Endothelial cell of umbilical vein (primary cell): ENCODE results near the gene BEX2. TPM values are rescaled to one million over a fixed set of nuclear protein-coding genes. Genes with fewer than 3 reads are reported as not detected.
"Not testable (repeated sequence)": the region's sequence is repeated elsewhere in the genome, so short reads cannot be mapped to it uniquely, and the experiment has no call there.

Experiments used
- BruUV-seq: library from RNA; stranded (reverse); fragments of 400-500 nt; replicated peaks from 2 replicates; lab custom pipeline; 2021; lab: Mats Ljungman, UMichigan
- CTCF ChIA-PET: fragments of 300-600, 350-600 bp; sonication (Branson Sonifier 250); formaldehyde crosslinking; loops from one replicate; lab custom pipeline; 2021; ENCODE audit warnings: antibody characterized with exemption, inconsistent platforms; lab: Charles Lee
- POLR2A ChIA-PET: fragments of 300-600, 350-600 bp; sonication (Branson Sonifier 250); formaldehyde crosslinking; loops from one replicate; lab custom pipeline; 2021; ENCODE audit warnings: antibody characterized with exemption, inconsistent platforms; lab: Charles Lee
- DNase-seq: peaks from one replicate; pipeline ENCODE4 v3.0.0-alpha.2; 2011; ENCODE audit warnings: low read depth, low spot score
- FAIRE-seq: peaks from 2 replicates; lab custom pipeline; 2011; peaks lifted over from hg19 to GRCh38; lab: Jason Lieb, UNC
- H2AFZ ChIP-seq: 2 replicates; pipeline ENCODE4 v1.6.0; 2012; ENCODE audit warnings: low read depth, low read length, control low read depth, inconsistent platforms
- H3K27ac ChIP-seq: 2 replicates; pipeline ENCODE4 v1.5.1; 2011; ENCODE audit warnings: low read depth, mild to moderate bottlenecking, control low read depth, low read length, moderate library complexity; ENCODE audit not compliant: insufficient read depth
- H3K27me3 ChIP-seq, 2 experiments: 2 replicates each; pipeline versions ENCODE4 v1.6.0 to v1.6.1; 2011; ENCODE audit warnings: low read length in 2 of 2, mixed read lengths in 1 of 2; ENCODE audit not compliant: control insufficient read depth in 2 of 2, insufficient read depth in 2 of 2
- H3K36me3 ChIP-seq, 2 experiments: 2 replicates in 1 of 2; 3 replicates in 1 of 2; pipeline ENCODE4 v1.5.1; 2011; ENCODE audit warnings: low read length in 2 of 2, mild to moderate bottlenecking in 1 of 2, moderate library complexity in 1 of 2; ENCODE audit not compliant: control insufficient read depth in 2 of 2, insufficient read depth in 2 of 2; ENCODE audit errors: extremely low read depth in 1 of 2
- H3K4me1 ChIP-seq: 3 replicates; pipeline ENCODE4 v1.5.1; 2011; ENCODE audit warnings: mild to moderate bottlenecking, low read length; ENCODE audit not compliant: control insufficient read depth, insufficient read depth; ENCODE audit errors: extremely low read depth
- H3K4me2 ChIP-seq: 2 replicates; pipeline ENCODE4 v1.6.1; 2011; ENCODE audit warnings: low read length, control low read depth, mixed read lengths; ENCODE audit not compliant: insufficient read depth
- H3K4me3 ChIP-seq, 3 experiments: fragments of 200-600 bp in 1 of 3; sonication (generic), shearing (Covaris generic) in 1 of 3; replicated peaks in 1 of 3; 2 replicates each; pipeline ENCODE4 v1.5.1; 2011 to 2016; ENCODE audit warnings: control low read depth in 3 of 3, low read length in 3 of 3, mild to moderate bottlenecking in 2 of 3, inconsistent platforms in 1 of 3, low read depth in 1 of 3, moderate library complexity in 1 of 3; ENCODE audit not compliant: insufficient read depth in 1 of 3
- H3K79me2 ChIP-seq: 2 replicates; pipeline ENCODE4 v1.6.0; 2012; ENCODE audit warnings: low read length, inconsistent platforms; ENCODE audit not compliant: control insufficient read depth, insufficient read depth
- H3K9ac ChIP-seq: replicated peaks from 2 replicates; pipeline ENCODE3; 2011; ENCODE audit warnings: low read length, control low read depth; ENCODE audit not compliant: insufficient read depth; ENCODE audit errors: extremely low read depth
- H3K9me1 ChIP-seq: replicated peaks from 3 replicates; pipeline ENCODE4 v1.6.0; 2011; ENCODE audit warnings: mild to moderate bottlenecking, low read length; ENCODE audit not compliant: control insufficient read depth, insufficient read depth; ENCODE audit errors: extremely low read depth
- H3K9me3 ChIP-seq: replicated peaks from 2 replicates; pipeline ENCODE4 v1.5.1; 2012; ENCODE audit warnings: low read length, inconsistent platforms; ENCODE audit not compliant: control insufficient read depth, insufficient read depth
- H4K20me1 ChIP-seq: replicated peaks from 2 replicates; pipeline ENCODE3; 2011; ENCODE audit warnings: mild to moderate bottlenecking, low read length; ENCODE audit not compliant: control insufficient read depth, insufficient read depth; ENCODE audit errors: extremely low read depth
- EZH2 ChIP-seq: IDR thresholded peaks from 2 replicates; pipeline ENCODE4 v1.6.1; 2012; ENCODE audit warnings: borderline replicate concordance, low read depth, mild to moderate bottlenecking, moderate library complexity, low read length, inconsistent platforms; ENCODE audit not compliant: severe bottlenecking
- FOS ChIP-seq: IDR thresholded peaks from 2 replicates; pipeline ENCODE4 v1.6.1; 2011; ENCODE audit warnings: mild to moderate bottlenecking, low read length, moderate library complexity, borderline replicate concordance; ENCODE audit not compliant: insufficient read depth
- GATA2 ChIP-seq: IDR thresholded peaks from 2 replicates; pipeline ENCODE4 v1.7.0; 2011; ENCODE audit warnings: low read depth, mild to moderate bottlenecking, moderate library complexity, mixed read lengths, low read length; ENCODE audit not compliant: insufficient read length, insufficient read depth
- MYC ChIP-seq: IDR thresholded peaks from one replicate; pipeline ENCODE4 v1.6.1; 2011; ENCODE audit warnings: mild to moderate bottlenecking, low read depth, low read length
- POLR2A ChIP-seq: IDR thresholded peaks from 2 replicates; pipeline ENCODE4 v1.6.1; 2012; ENCODE audit warnings: low read depth, mild to moderate bottlenecking, control low read depth, low read length
- POLR2AphosphoS5 ChIP-seq: IDR thresholded peaks from 2 replicates; pipeline ENCODE4 v1.6.1; 2012; ENCODE audit warnings: low read depth, mild to moderate bottlenecking, control low read depth, low read length, moderate library complexity; ENCODE audit not compliant: insufficient read depth
- dilution Hi-C: fragments of 300-500 bp; cut with MboI; formaldehyde crosslinking; loops from one replicate; pipeline ENCODE4 v1.15.0; 2019; ENCODE audit warnings: low sequenced_read_pairs; ENCODE audit not compliant: extremely low pct_ligation_motif_present
- intact Hi-C: fragments of 100-400 bp; cut with micrococcal nuclease; formaldehyde crosslinking; loops from one replicate; pipeline ENCODE4 v1.10.0; 2022
- polyA plus RNA-seq, 4 experiments: library from polyadenylated mRNA; depleted of rRNA in 3 of 4; stranded (reverse) in 3 of 4; unstranded in 1 of 4; fragments of >200 nt; gene quantifications; 2 replicates each; pipeline versions ENCODE4 v1.2.1 to v1.2.3, GENCODE V29; 2011 to 2012; ENCODE audit warnings: missing spikeins in 1 of 4
- total RNA-seq: library from RNA; stranded (reverse); gene quantifications from 2 replicates; pipeline ENCODE4 v1.2.3, GENCODE V29; 2021
- TF ChIP-seq, protein P1 (sequence below): IDR thresholded peaks from 2 replicates; pipeline ENCODE4 v1.6.1; 2011; ENCODE audit not compliant: insufficient read depth, insufficient read length
- TF ChIP-seq, protein P2 (sequence below), 2 donors: IDR thresholded peaks; 1 replicate in 1 of 2; 2 replicates in 1 of 2; pipeline ENCODE4 v1.5.1; 2011; ENCODE audit warnings: low read length in 2 of 2, mild to moderate bottlenecking in 2 of 2, moderate library complexity in 2 of 2, control low read depth in 1 of 2, inconsistent platforms in 1 of 2, low read depth in 1 of 2; ENCODE audit not compliant: insufficient read depth in 1 of 2; ENCODE audit errors: extremely low read depth in 1 of 2

Gene BEX2
- total and polyA plus RNA-seq, 2 donors (not counting 3 experiments of a cell fraction or from before 2014, with no cell fraction given): 1.4 TPM

GRCh38 chrX:103309860-103310554 lies 783 bp downstream of the BEX2 start:
- dilution Hi-C loops: no loop called here

DNA sequence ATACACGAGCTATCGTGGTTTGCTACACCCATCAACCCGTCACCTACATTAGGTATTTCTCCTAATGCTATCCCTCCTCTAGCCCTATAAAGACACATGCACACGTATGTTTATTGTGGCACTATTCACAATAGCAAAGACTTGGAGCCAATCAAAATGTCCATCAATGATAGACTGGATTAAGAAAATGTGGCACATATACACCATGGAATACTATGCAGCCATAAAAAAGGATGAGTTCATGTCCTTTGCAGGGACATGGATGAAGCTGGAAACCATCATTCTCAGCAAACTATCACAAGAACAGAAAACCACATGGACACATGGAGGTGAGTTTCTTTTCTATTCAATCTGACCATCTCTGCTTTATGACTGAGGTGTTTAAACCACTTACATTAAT lies 5.1 kb downstream of the BEX2 start:
- H3K4me3 ChIP-seq, H3K9me3 ChIP-seq, CTCF ChIA-PET, H3K36me3 ChIP-seq, H3K79me2 ChIP-seq, BruUV-seq, POLR2A ChIA-PET, H3K27ac ChIP-seq, H3K9ac ChIP-seq, H4K20me1 ChIP-seq, H3K4me1 ChIP-seq, H3K4me2 ChIP-seq, H2AFZ ChIP-seq, intact Hi-C loops, DNase-seq, FAIRE-seq, dilution Hi-C loops, H3K27me3 ChIP-seq, H3K9me1 ChIP-seq: not testable (repeated sequence)

More at GRCh38 chrX:103309860-103310554, 783 bp downstream of the BEX2 start:
- Histone ChIP-seq H3K36me3 (no peaks in the 10 kb centered on the region), H3K4me1 (no peaks in the 10 kb centered on the region), H3K9me3 (no peaks in the 10 kb centered on the region), H3K4me3 (peak overlapping the region in 1 of 3 experiments; percentile 48), H3K27ac (no peak overlapping the region), H3K9ac (no peak overlapping the region), H2AFZ (peak overlapping the region; percentile 60), H3K9me1 (no peaks in the 10 kb centered on the region), H3K27me3 (peaks cover 5 to 9% of the 10 kb centered on the region in 2 experiments), H3K79me2 (no peaks in the 10 kb centered on the region), H4K20me1 (no peaks in the 10 kb centered on the region), H3K4me2 (peak overlapping the region; percentile 66)
- BruUV-seq: no TSS peak
- FAIRE-seq (no peak), DNase-seq (no peak)
- ChIA-PET CTCF (no interaction called here), POLR2A (no interaction called here)
- intact Hi-C loops: no loop called here
- TF ChIP-seq FOS (no peak), GATA2 (no peak), POLR2AphosphoS5 (no peak), EZH2 (no peak), POLR2A (no peak), MYC (no peak)
- TF ChIP-seq, protein P1, sequence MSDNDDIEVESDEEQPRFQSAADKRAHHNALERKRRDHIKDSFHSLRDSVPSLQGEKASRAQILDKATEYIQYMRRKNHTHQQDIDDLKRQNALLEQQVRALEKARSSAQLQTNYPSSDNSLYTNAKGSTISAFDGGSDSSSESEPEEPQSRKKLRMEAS: no peak
- TF ChIP-seq, protein P2, sequence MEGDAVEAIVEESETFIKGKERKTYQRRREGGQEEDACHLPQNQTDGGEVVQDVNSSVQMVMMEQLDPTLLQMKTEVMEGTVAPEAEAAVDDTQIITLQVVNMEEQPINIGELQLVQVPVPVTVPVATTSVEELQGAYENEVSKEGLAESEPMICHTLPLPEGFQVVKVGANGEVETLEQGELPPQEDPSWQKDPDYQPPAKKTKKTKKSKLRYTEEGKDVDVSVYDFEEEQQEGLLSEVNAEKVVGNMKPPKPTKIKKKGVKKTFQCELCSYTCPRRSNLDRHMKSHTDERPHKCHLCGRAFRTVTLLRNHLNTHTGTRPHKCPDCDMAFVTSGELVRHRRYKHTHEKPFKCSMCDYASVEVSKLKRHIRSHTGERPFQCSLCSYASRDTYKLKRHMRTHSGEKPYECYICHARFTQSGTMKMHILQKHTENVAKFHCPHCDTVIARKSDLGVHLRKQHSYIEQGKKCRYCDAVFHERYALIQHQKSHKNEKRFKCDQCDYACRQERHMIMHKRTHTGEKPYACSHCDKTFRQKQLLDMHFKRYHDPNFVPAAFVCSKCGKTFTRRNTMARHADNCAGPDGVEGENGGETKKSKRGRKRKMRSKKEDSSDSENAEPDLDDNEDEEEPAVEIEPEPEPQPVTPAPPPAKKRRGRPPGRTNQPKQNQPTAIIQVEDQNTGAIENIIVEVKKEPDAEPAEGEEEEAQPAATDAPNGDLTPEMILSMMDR (IDR thresholded peaks at IDR 0.05; ENCODE audit: extremely low read depth in 1 of 2, insufficient read depth in 1 of 2, low read depth in 1 of 2, low read length in 2 of 2): no peak
